Measurements from ENCODE around the gene DUT. TPM values are rescaled to one million over a fixed set of nuclear protein-coding genes. Genes with fewer than 3 reads are reported as not detected.
"Not testable (repeated sequence)": the region's sequence is repeated elsewhere in the genome, so short reads cannot be mapped to it uniquely, and the experiment has no call there.

Gene DUT
- total RNA-seq, 2 experiments from 2014 or later: 60.7 to 65.3 TPM

GRCh38 chr15:48323294-48323693, 7.9 kb upstream of the DUT start:
- Mint-ChIP-seq H3K4me1 (ENCODE audit: low read depth) (no peaks in the 10 kb centered on the region), H3K36me3 (ENCODE audit: low read depth) (no peaks in the 10 kb centered on the region), H3K9me3 (no peaks in the 10 kb centered on the region), H3K4me3 (no peak overlapping the region), H3K27ac (no peak overlapping the region), H3K27me3 (no peaks in the 10 kb centered on the region)
- TF ChIP-seq, protein P1, sequence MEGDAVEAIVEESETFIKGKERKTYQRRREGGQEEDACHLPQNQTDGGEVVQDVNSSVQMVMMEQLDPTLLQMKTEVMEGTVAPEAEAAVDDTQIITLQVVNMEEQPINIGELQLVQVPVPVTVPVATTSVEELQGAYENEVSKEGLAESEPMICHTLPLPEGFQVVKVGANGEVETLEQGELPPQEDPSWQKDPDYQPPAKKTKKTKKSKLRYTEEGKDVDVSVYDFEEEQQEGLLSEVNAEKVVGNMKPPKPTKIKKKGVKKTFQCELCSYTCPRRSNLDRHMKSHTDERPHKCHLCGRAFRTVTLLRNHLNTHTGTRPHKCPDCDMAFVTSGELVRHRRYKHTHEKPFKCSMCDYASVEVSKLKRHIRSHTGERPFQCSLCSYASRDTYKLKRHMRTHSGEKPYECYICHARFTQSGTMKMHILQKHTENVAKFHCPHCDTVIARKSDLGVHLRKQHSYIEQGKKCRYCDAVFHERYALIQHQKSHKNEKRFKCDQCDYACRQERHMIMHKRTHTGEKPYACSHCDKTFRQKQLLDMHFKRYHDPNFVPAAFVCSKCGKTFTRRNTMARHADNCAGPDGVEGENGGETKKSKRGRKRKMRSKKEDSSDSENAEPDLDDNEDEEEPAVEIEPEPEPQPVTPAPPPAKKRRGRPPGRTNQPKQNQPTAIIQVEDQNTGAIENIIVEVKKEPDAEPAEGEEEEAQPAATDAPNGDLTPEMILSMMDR (IDR thresholded peaks at IDR 0.05): no peak
- peaks cover 0 to 4% of the 10 kb centered on the region in 2 experiments for H3K27me3 ChIP-seq (ENCODE audit: control insufficient read depth in 1 of 2, insufficient read depth in 2 of 2, low read length in 2 of 2)
- no peak overlapping the region for H3K4me3 ChIP-seq (ENCODE audit: low read length)
- no peak overlapping the region for H3K27ac ChIP-seq (ENCODE audit: low read depth in 1 of 2, low read length in 2 of 2)
- ChIA-PET POLR2A (no interaction called here), CTCF (no interaction called here)
- ATAC-seq (ENCODE audit: poor library complexity): no peak
- H3K9me3 ChIP-seq (ENCODE audit: control insufficient read depth in 1 of 2, insufficient read depth in 1 of 2, low read length in 2 of 2): no peaks in the 10 kb centered on the region
- no peak for DNase-seq
- intact Hi-C loops (cut with DNase I, micrococcal nuclease): no loop called here
- no peaks in the 10 kb centered on the region for H3K36me3 ChIP-seq (ENCODE audit: insufficient read depth, low read length)
- no peaks in the 10 kb centered on the region for H3K4me1 ChIP-seq (ENCODE audit: insufficient read depth, low read length)

GRCh38 chr15:48324949-48325348, 6.3 kb upstream of the DUT start:
- H3K27ac Mint-ChIP-seq: no peak overlapping the region
- no peak for ATAC-seq (ENCODE audit: poor library complexity)

DNA sequence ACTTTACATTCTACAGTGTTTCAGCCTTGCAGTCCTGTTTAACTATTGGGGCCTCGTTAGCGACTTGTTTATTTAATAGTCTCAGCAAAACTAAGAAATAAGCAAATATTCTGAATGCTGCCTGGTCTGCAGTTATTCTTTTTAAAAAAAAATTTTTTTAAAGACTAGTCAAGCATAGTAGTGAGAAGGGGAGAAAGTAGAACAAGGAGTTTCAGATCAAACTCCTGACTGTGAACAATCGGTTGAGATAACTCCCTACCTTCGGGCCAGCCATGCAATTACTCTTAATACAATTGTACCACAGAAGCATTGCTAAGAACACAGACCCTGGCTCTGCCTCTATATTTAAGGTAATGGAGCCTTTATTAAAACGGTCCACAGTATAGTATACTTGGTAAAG, 5.8 kb upstream of the DUT start:
- no peaks in the 10 kb centered on the region for H3K9me3 ChIP-seq (ENCODE audit: control insufficient read depth in 1 of 2, insufficient read depth in 1 of 2, low read length in 2 of 2)
- H3K27me3 Mint-ChIP-seq: no peaks in the 10 kb centered on the region
- H3K4me1 Mint-ChIP-seq (ENCODE audit: low read depth): peaks cover 6% of the 10 kb centered on the region
- peaks cover 0 to 3% of the 10 kb centered on the region in 2 experiments for H3K27me3 ChIP-seq (ENCODE audit: control insufficient read depth in 1 of 2, insufficient read depth in 2 of 2, low read length in 2 of 2)
- no peaks in the 10 kb centered on the region for H3K36me3 ChIP-seq (ENCODE audit: insufficient read depth, low read length)
- H3K4me3 ChIP-seq (ENCODE audit: low read length): no peak overlapping the region
- no peak overlapping the region for H3K27ac Mint-ChIP-seq
- no peaks in the 10 kb centered on the region for H3K36me3 Mint-ChIP-seq (ENCODE audit: low read depth)
- POLR2A ChIA-PET: no interaction called here
- CTCF ChIA-PET: no interaction called here
- intact Hi-C loops (cut with DNase I, micrococcal nuclease): no loop called here
- no peak overlapping the region for H3K4me3 Mint-ChIP-seq
- H3K27ac ChIP-seq (ENCODE audit: low read depth in 1 of 2, low read length in 2 of 2): no peak overlapping the region
- DNase-seq (no peak), ATAC-seq (ENCODE audit: poor library complexity) (no peak)
- no peaks in the 10 kb centered on the region for H3K9me3 Mint-ChIP-seq
- TF ChIP-seq, protein P1 (IDR thresholded peaks at IDR 0.05): no peak
- H3K4me1 ChIP-seq (ENCODE audit: insufficient read depth, low read length): peaks cover 2% of the 10 kb centered on the region

More at GRCh38 chr15:48324949-48325348, 6.3 kb upstream of the DUT start:
- Histone ChIP-seq H3K36me3 (ENCODE audit: insufficient read depth, low read length) (no peaks in the 10 kb centered on the region), H3K9me3 (ENCODE audit: control insufficient read depth in 1 of 2, insufficient read depth in 1 of 2, low read length in 2 of 2) (no peaks in the 10 kb centered on the region), H3K27ac (ENCODE audit: low read depth in 1 of 2, low read length in 2 of 2) (no peak overlapping the region), H3K4me1 (ENCODE audit: insufficient read depth, low read length) (no peaks in the 10 kb centered on the region), H3K4me3 (ENCODE audit: low read length) (no peak overlapping the region), H3K27me3 (ENCODE audit: control insufficient read depth in 1 of 2, insufficient read depth in 2 of 2, low read length in 2 of 2) (peaks cover 0 to 4% of the 10 kb centered on the region in 2 experiments)
- intact Hi-C loops (cut with DNase I, micrococcal nuclease): no loop called here
- ChIA-PET POLR2A (no interaction called here), CTCF (interaction anchor here (0.9 kb wide), 1 partner anchor 12 kb away, joined by 3 read pairs; no protein-coding TSS in a partner anchor)
- peaks cover 1% of the 10 kb centered on the region for H3K4me1 Mint-ChIP-seq (ENCODE audit: low read depth)
- H3K27me3 Mint-ChIP-seq: no peaks in the 10 kb centered on the region
- DNase-seq: no peak
- no peaks in the 10 kb centered on the region for H3K9me3 Mint-ChIP-seq
- TF ChIP-seq, protein P1 (IDR thresholded peaks at IDR 0.05): no peak
- H3K4me3 Mint-ChIP-seq: no peak overlapping the region
- no peaks in the 10 kb centered on the region for H3K36me3 Mint-ChIP-seq (ENCODE audit: low read depth)

- H3K27me3 ChIP-seq (ENCODE audit: control insufficient read depth in 1 of 2, insufficient read depth in 2 of 2, low read length in 2 of 2); H3K4me1 ChIP-seq (ENCODE audit: insufficient read depth, low read length); H3K9me3 ChIP-seq (ENCODE audit: control insufficient read depth in 1 of 2, insufficient read depth in 1 of 2, low read length in 2 of 2); ATAC-seq (ENCODE audit: poor library complexity); DNase-seq; H3K27ac Mint-ChIP-seq; POLR2A ChIA-PET; H3K36me3 ChIP-seq (ENCODE audit: insufficient read depth, low read length); H3K27me3 Mint-ChIP-seq; intact Hi-C loops (cut with DNase I, micrococcal nuclease); H3K4me3 Mint-ChIP-seq; H3K4me3 ChIP-seq (ENCODE audit: low read length); H3K9me3 Mint-ChIP-seq; H3K36me3 Mint-ChIP-seq (ENCODE audit: low read depth); H3K27ac ChIP-seq (ENCODE audit: low read depth in 1 of 2, low read length in 2 of 2); CTCF ChIA-PET: not testable (repeated sequence)
- peaks cover 14% of the 10 kb centered on the region for H3K4me1 Mint-ChIP-seq (ENCODE audit: low read depth)
Observed at GRCh38 chr15:48326180-48326579, 5.0 kb upstream of the DUT start.
